ENCODE results near the gene NFATC2.

DNA sequence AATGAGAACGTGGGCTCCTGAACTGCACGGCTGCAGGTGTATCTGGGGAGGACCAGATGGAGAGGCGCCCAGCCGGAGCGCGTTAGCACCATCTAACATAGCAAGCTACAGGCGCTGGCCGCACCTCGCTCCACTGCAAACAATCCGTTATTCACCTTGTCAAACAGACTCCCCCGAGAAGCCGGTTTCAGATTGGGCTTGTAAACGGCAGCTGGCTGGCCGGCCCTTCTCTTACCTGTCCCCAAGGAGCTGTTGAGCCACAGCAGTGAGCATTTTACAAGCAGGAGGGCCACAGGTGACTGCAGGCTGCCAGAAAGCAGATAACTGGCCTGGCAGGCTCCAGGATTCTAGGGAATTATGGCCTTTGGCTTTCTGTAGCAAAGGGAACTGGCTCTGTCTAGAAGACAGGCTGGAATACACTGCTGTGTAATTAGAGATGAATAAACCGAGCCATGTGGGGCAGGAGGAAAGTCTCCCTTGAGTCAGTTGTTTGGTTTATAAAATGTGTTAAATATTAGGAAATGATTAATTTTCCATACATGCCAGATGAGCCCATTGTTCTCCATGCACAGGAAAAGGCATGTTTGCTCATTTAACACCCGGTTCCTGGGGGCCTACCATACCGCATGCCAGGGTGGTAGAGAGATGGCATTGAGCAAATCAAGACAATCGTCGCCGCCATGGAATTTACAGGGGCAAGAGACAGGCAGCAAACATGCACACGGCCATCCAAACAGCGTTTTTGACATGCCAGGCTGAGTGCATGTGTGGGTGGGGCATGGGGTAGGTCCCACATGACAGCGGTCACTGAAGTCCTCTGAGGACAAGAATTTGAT is 159.3 kb downstream of the NFATC2 start:
- TF ChIP-seq, protein P1, sequence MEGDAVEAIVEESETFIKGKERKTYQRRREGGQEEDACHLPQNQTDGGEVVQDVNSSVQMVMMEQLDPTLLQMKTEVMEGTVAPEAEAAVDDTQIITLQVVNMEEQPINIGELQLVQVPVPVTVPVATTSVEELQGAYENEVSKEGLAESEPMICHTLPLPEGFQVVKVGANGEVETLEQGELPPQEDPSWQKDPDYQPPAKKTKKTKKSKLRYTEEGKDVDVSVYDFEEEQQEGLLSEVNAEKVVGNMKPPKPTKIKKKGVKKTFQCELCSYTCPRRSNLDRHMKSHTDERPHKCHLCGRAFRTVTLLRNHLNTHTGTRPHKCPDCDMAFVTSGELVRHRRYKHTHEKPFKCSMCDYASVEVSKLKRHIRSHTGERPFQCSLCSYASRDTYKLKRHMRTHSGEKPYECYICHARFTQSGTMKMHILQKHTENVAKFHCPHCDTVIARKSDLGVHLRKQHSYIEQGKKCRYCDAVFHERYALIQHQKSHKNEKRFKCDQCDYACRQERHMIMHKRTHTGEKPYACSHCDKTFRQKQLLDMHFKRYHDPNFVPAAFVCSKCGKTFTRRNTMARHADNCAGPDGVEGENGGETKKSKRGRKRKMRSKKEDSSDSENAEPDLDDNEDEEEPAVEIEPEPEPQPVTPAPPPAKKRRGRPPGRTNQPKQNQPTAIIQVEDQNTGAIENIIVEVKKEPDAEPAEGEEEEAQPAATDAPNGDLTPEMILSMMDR (IDR thresholded peaks at IDR 0.05; ENCODE audit: poor library complexity) = no peak
- TF ChIP-seq EZH2 (IDR thresholded peaks at IDR 0.05; ENCODE audit: borderline replicate concordance) (no peak), EZH2phosphoT487 (IDR thresholded peaks at IDR 0.05; ENCODE audit: low read depth, severe bottlenecking, unreplicated experiment) (no peak)
